ENCODE data around the gene PTPRT. TPM values are rescaled to one million over a fixed set of nuclear protein-coding genes. Genes with fewer than 3 reads are reported as not detected.

Gene PTPRT
- total RNA-seq, 1 donor from 2014 or later = not detected

DNA sequence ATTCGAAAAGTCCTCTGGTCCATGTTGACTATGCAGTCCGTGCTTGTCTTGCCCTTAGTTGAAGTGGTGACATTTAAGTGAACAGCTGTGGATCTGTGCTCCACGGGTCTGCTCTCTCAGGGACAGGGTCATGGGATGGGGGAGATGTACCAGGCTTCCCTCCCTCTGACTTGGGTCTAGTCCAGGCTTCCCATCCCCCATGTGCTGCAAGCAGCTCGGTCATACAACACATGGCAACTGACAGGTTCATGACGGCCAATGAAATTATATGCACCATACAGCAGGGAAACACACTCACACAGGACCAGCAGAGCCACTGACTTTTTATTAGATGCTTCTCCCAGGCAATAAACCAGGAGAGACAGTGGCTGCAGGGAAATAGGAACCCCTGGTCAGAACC is 201.4 kb downstream of the PTPRT start:
- Mint-ChIP-seq H3K27me3 (ENCODE audit: low read depth) (no peaks in the 10 kb centered on the region), H3K9me3 (peaks cover 5% of the 10 kb centered on the region), H3K4me3 (ENCODE audit: low read depth) (no peak overlapping the region), H3K27ac (no peak overlapping the region), H3K4me1 (ENCODE audit: low read depth) (no peaks in the 10 kb centered on the region), H3K36me3 (ENCODE audit: low read depth) (no peaks in the 10 kb centered on the region)
- intact Hi-C loops (cut with micrococcal nuclease) = no loop called here
- no peak for DNase-seq (ENCODE audit: low spot score)

DNA sequence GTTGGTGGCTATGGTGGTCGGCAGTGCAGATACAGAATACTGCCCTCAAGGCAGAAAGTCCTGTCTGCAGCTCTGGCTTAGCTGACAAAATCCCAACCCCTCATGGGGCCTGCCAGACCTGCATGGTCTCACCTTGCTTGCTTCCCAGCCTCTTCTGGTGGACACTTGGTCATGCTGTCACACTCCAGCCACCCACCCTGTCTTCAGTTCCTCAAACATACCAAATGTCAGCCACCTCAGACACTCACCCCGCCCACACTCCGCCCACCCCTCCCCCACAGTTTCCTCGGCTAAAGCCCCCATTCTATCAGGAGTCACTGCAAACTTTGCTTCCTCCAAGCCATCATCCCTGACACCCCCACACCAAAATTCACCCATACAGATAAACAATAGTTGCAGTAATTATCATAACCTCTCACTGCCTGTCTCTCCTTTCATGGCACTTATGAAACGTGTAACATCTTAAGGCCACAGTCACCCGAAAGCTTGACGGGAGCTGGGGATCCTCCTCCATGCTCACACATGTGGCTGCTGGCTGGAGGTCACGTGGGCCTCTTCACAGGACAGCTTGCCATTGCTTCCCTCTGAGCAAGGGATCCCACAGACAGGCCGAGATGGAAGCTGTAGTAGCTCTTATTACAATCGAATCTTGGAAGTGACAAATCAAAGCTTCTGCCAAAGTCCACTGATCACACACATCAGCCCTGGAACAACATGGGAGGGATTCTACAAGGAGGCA is 202.2 kb downstream of the PTPRT start:
- H3K27ac Mint-ChIP-seq = no peak overlapping the region
- H3K36me3 Mint-ChIP-seq (ENCODE audit: low read depth) = no peaks in the 10 kb centered on the region

DNA sequence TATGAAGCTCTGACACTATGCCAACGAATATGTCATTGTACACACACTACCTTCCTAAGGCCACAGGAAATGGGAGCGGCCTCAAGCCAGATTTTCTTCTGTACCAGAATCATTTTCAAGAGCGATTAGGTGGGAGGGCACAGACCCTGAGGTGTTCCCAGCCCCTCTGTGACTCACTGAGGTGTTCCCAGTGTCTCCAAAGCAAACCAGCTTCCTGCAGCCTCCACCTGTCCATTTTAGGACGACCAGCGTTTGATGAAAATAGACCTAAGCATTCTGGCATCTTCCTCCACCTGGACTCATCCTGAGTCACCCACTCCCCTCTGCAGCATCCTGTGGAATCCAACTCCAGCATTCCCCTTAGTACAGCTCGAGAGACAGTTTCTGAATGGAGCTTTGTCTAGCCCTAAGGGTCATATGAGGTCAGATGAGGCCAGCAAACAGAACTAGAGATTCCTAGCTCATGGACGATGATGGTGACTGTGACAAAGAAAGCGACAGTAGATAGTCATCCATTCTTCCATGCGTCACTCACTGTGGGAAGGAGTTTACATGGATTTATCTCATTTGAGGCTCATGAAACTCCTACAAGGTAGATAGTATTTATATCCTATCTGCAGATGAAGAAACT is 203.4 kb downstream of the PTPRT start:
- intact Hi-C loops (cut with micrococcal nuclease) = no loop called here
- H3K36me3 Mint-ChIP-seq (ENCODE audit: low read depth) = no peaks in the 10 kb centered on the region
- DNase-seq (ENCODE audit: low spot score) = no peak
- no peak overlapping the region for H3K4me3 Mint-ChIP-seq (ENCODE audit: low read depth)
- H3K27ac Mint-ChIP-seq = no peak overlapping the region
- H3K4me1 Mint-ChIP-seq (ENCODE audit: low read depth) = no peaks in the 10 kb centered on the region
- H3K9me3 Mint-ChIP-seq = peaks cover 5% of the 10 kb centered on the region
- H3K27me3 Mint-ChIP-seq (ENCODE audit: low read depth) = no peaks in the 10 kb centered on the region

More for the DNA sequence above, 202.2 kb downstream of the PTPRT start:
- Mint-ChIP-seq H3K4me1 (ENCODE audit: low read depth) (no peaks in the 10 kb centered on the region), H3K4me3 (ENCODE audit: low read depth) (no peak overlapping the region), H3K9me3 (peaks cover 5% of the 10 kb centered on the region), H3K27me3 (ENCODE audit: low read depth) (no peaks in the 10 kb centered on the region)
- DNase-seq (ENCODE audit: low spot score) = no peak
- intact Hi-C loops (cut with micrococcal nuclease) = no loop called here

DNA sequence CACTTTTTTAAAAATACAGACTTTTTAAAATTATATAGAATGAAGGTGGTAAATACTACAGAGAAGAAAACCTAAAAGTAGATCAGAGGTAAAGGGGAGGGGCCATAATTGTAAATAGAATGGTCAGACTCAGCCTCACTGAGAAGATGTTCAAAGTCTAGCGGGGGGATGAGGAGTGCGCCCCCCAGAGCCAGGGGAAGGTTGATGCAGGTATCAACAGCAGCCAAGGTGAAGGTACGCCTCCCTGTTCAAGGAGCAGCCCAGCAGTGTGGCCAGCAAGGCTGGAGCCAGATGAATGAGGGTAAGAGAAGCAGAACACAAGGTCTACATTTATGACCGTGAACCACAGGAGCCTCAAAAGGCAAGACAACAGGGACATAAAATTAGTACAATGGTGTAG is 204.1 kb downstream of the PTPRT start:
- intact Hi-C loops (cut with micrococcal nuclease) = no loop called here
- no peaks in the 10 kb centered on the region for H3K4me1 Mint-ChIP-seq (ENCODE audit: low read depth)
- H3K36me3 Mint-ChIP-seq (ENCODE audit: low read depth) = no peaks in the 10 kb centered on the region
- no peak for DNase-seq (ENCODE audit: low spot score)
- peaks cover 5% of the 10 kb centered on the region for H3K9me3 Mint-ChIP-seq
- no peaks in the 10 kb centered on the region for H3K27me3 Mint-ChIP-seq (ENCODE audit: low read depth)
- H3K27ac Mint-ChIP-seq = no peak overlapping the region
- H3K4me3 Mint-ChIP-seq (ENCODE audit: low read depth) = no peak overlapping the region

DNA sequence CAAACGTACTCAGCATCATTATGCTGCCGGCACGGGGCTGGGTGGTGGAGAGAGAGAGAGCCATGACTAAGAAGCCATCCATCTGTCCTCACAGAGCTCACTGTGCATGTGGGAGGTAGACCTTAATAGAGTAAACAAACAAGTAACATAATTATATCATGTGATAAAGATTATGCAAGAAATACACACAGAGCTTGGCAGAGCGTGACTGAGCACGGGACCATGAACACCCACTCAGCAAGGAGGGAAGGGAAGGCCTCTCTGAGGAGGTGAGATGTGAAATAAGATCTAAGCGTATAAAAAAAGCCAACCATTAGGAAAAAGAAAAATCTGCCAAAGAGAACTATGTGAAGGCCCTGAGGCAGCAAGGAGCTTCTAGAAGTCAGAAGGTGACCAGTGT is 207.5 kb downstream of the PTPRT start:
- Mint-ChIP-seq H3K36me3 (ENCODE audit: low read depth) (no peaks in the 10 kb centered on the region), H3K4me1 (ENCODE audit: low read depth) (no peaks in the 10 kb centered on the region), H3K9me3 (peaks cover 5% of the 10 kb centered on the region), H3K27ac (no peak overlapping the region), H3K27me3 (ENCODE audit: low read depth) (no peaks in the 10 kb centered on the region), H3K4me3 (ENCODE audit: low read depth) (no peak overlapping the region)
- intact Hi-C loops (cut with micrococcal nuclease) = no loop called here
- no peak for DNase-seq (ENCODE audit: low spot score)

DNA sequence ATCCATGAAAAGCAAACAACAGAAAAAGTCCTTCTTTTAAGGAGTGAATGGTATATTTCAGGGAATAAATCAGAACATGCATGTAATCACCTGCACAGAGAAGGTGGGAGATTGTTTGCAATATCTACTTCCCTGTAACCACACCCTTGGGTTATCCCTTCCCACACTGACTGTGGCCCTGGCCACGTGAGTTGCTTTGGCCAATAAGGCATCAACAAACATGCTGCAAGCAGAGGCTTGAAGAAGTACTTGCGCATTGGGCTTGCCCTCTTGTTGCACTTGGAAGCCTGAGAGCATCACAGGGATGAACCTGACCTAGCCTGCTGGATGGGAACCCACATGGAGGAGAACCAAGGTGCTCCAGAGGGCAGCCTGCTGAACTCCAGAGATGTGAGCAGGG is 208.5 kb downstream of the PTPRT start:
- H3K36me3 Mint-ChIP-seq (ENCODE audit: low read depth) = no peaks in the 10 kb centered on the region
- no peak overlapping the region for H3K27ac Mint-ChIP-seq
- H3K27me3 Mint-ChIP-seq (ENCODE audit: low read depth) = no peaks in the 10 kb centered on the region
- peaks cover 5% of the 10 kb centered on the region for H3K9me3 Mint-ChIP-seq
- no peaks in the 10 kb centered on the region for H3K4me1 Mint-ChIP-seq (ENCODE audit: low read depth)
- no peak for DNase-seq (ENCODE audit: low spot score)
- no peak overlapping the region for H3K4me3 Mint-ChIP-seq (ENCODE audit: low read depth)
- intact Hi-C loops (cut with micrococcal nuclease) = no loop called here

DNA sequence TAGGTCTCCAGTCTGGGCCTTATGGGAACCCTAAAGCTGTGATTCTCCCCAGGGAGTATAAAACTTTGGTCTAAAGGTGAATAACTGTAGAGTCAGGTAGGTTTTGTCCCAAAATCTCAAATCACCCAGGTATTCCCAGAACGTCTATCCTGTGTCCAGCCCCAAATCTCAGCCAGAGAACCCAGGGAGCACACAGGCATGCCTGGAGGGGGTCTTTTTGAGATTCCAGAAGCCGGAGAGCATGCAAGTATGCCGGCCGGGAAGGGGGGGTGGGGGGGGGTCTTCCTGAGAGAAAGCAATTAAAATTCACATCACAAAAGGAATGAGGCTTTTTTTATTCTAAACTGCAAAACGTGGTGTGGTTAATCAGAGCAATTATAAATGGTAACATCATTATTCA is 210.0 kb downstream of the PTPRT start:
- H3K4me3 Mint-ChIP-seq (ENCODE audit: low read depth) = no peak overlapping the region
- no peaks in the 10 kb centered on the region for H3K36me3 Mint-ChIP-seq (ENCODE audit: low read depth)
- no peaks in the 10 kb centered on the region for H3K4me1 Mint-ChIP-seq (ENCODE audit: low read depth)
- no peaks in the 10 kb centered on the region for H3K27me3 Mint-ChIP-seq (ENCODE audit: low read depth)
- DNase-seq (ENCODE audit: low spot score) = no peak
- intact Hi-C loops (cut with micrococcal nuclease) = no loop called here
- H3K27ac Mint-ChIP-seq = no peak overlapping the region
- H3K9me3 Mint-ChIP-seq = peaks cover 4% of the 10 kb centered on the region

DNA sequence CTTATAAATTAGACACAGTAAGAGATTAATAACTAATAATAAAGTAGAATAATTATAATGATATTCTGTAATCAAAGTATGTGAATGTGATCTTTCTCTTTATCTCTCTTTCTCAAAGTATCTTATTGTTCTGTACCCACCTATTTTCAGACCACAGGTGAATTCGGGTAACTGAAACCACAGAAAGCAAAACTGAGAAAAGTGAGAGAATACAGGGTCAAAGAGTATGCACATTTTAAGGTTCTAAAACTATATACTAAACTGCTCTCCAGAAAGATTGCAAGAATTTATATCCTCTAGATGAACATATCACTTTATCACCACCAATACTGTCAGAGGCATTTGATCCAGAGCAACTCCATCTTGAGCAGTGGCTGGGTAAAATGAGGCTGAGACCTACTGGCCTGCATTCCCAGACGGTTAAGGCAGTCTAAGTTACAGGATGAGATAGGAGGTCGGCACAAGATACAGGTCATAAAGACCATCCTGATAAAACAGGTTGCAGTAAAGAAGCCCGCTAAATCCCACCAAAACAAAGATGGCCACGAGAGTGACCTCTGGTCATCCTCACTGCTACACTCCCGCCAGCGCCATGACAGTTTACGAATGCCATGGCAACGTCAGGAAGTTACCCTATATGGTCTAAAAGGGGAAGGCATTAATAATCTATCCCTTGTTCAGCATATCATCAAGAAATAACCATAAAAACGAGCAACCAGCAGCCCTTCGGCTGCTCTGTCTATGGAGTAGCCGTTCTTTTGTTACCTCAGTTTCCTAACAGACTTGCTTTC is 211.3 kb downstream of the PTPRT start:
- Mint-ChIP-seq H3K4me3 (ENCODE audit: low read depth) (no peak overlapping the region), H3K36me3 (ENCODE audit: low read depth) (no peaks in the 10 kb centered on the region), H3K27ac (no peak overlapping the region), H3K4me1 (ENCODE audit: low read depth) (no peaks in the 10 kb centered on the region), H3K9me3 (no peaks in the 10 kb centered on the region), H3K27me3 (ENCODE audit: low read depth) (no peaks in the 10 kb centered on the region)
- no peak for DNase-seq (ENCODE audit: low spot score)
- intact Hi-C loops (cut with micrococcal nuclease) = no loop called here

DNA sequence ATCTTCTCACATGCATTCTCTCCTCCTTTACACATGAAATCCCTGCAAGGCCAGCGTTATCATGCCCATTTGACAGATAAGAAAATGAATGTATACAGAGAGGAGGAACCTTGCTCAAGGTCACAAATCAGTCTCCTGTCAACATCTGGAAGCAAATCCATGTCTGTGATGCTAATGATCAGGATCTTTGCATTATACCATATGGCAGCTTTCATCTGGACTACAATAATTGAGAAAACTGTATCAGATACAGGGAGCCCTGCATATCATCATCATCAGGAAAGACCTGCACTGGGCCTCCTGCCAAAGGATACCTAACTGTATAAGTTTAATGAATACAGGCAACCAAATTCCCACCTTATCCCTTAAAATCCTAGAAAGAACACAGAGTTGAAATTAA is 213.7 kb downstream of the PTPRT start:
- no peak for DNase-seq (ENCODE audit: low spot score)
- no peak overlapping the region for H3K4me3 Mint-ChIP-seq (ENCODE audit: low read depth)
- intact Hi-C loops (cut with micrococcal nuclease) = no loop called here
- no peaks in the 10 kb centered on the region for H3K27me3 Mint-ChIP-seq (ENCODE audit: low read depth)
- H3K27ac Mint-ChIP-seq = no peak overlapping the region
- no peaks in the 10 kb centered on the region for H3K4me1 Mint-ChIP-seq (ENCODE audit: low read depth)
- no peaks in the 10 kb centered on the region for H3K36me3 Mint-ChIP-seq (ENCODE audit: low read depth)
- no peaks in the 10 kb centered on the region for H3K9me3 Mint-ChIP-seq

DNA sequence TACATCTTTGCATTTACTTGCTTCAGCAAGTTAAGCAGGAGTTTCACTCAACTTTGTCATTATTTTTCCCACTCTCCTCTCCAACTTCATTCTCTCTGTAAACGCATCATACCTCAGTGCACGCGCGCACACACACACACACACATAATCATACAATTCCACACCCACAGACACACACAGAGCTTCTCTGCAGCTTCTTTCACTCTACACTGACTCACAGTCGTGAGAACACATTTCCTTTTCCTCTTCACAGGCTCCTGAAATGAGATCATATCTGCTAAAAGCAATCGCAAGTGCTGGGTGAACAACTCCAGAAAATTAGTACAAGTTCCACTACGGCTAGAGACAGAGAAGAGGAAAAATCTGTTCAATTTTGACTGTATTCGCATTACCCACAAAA is 215.4 kb downstream of the PTPRT start:
- intact Hi-C loops (cut with micrococcal nuclease) = no loop called here
- Mint-ChIP-seq H3K4me3 (ENCODE audit: low read depth) (no peak overlapping the region), H3K27ac (no peak overlapping the region), H3K27me3 (ENCODE audit: low read depth) (no peaks in the 10 kb centered on the region), H3K4me1 (ENCODE audit: low read depth) (no peaks in the 10 kb centered on the region), H3K9me3 (no peaks in the 10 kb centered on the region), H3K36me3 (ENCODE audit: low read depth) (no peaks in the 10 kb centered on the region)
- DNase-seq (ENCODE audit: low spot score) = no peak

DNA sequence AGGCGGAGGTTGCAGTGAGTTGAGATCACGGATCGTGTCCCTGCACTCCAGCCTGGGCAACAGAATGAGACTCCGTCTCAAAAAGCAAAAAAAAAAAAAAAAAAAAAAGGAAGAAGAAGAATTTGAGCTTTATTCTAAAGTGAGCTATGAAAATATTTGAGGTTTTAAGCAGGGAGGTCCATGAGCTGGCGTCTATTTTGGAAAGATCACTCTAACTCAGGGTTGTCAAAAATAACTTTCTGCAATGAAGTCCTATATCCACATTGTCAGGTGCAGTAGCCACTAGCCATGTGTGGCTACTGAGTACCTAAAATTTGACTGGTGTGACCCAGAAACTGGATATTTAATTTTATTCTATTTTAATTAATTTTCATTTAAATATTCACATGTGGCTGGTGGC is 217.1 kb downstream of the PTPRT start:
- Mint-ChIP-seq H3K36me3 (ENCODE audit: low read depth) (no peaks in the 10 kb centered on the region), H3K27ac (no peak overlapping the region), H3K9me3 (peaks cover 4% of the 10 kb centered on the region)

DNA sequence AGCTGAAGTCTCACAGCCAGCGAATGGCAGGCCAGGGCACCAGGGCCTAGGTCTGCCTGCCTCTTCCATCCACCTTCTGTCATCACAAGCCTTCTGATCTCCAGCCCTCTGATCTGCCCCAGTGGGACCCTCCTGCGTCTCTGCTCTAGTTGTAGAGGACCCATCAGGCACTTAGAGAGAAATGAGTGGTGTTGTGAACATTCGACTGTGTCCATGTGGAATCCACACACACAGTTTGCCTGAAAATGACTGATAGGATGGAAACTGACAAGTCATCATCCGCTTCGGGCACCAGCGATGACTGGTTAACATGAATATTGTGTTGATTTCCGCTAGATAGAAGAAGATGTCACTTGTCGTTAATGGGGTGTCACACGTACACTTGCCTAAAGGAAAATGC is 221.0 kb downstream of the PTPRT start:
- Mint-ChIP-seq H3K4me3 (ENCODE audit: low read depth) (no peak overlapping the region), H3K27me3 (ENCODE audit: low read depth) (no peaks in the 10 kb centered on the region), H3K4me1 (ENCODE audit: low read depth) (no peaks in the 10 kb centered on the region), H3K27ac (no peak overlapping the region), H3K36me3 (ENCODE audit: low read depth) (no peaks in the 10 kb centered on the region), H3K9me3 (peaks cover 4% of the 10 kb centered on the region)
- DNase-seq (ENCODE audit: low spot score) = no peak
- intact Hi-C loops (cut with micrococcal nuclease) = no loop called here

More for the DNA sequence above, 217.1 kb downstream of the PTPRT start:
- Mint-ChIP-seq H3K27me3 (ENCODE audit: low read depth) (no peaks in the 10 kb centered on the region), H3K4me3 (ENCODE audit: low read depth) (no peak overlapping the region), H3K4me1 (ENCODE audit: low read depth) (no peaks in the 10 kb centered on the region)
- intact Hi-C loops (cut with micrococcal nuclease) = no loop called here
- DNase-seq (ENCODE audit: low spot score) = no peak

DNA sequence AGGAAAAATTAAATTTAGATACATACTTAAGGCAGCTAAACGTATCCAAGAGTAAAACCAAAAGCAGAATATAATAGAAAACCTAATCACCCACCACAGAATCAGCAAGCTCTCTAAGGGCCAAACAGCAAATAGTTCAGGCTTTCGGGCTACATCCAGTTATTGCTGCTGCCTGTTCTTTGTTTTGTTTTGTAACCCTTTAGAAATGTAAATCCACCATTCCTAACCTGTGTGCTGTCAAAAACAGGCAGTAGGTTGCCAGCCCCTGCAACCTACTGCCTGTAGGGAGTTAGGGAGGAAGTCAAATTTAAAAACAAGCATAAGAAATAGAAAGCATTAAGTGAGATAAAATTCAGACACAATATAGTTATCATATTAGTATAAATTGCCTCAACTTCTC is 225.9 kb downstream of the PTPRT start:
- Mint-ChIP-seq H3K27ac (no peak overlapping the region), H3K27me3 (ENCODE audit: low read depth) (no peaks in the 10 kb centered on the region), H3K4me1 (ENCODE audit: low read depth) (no peaks in the 10 kb centered on the region), H3K9me3 (peaks cover 8% of the 10 kb centered on the region), H3K36me3 (ENCODE audit: low read depth) (no peaks in the 10 kb centered on the region), H3K4me3 (ENCODE audit: low read depth) (no peak overlapping the region)
- DNase-seq (ENCODE audit: low spot score) = no peak
- intact Hi-C loops (cut with micrococcal nuclease) = no loop called here
